GM21529 (cell line): ENCODE results near the gene RCBTB2.
"Not testable (repeated sequence)": the region's sequence is repeated elsewhere in the genome, so short reads cannot be mapped to it uniquely, and the experiment has no call there.

Experiments
- ATAC-seq: cut with Tn5 transposase; IDR thresholded peaks from one replicate; pipeline ENCODE4 v1.9.1; 2021; ENCODE audit not compliant: unreplicated experiment

RCBTB2 gene

DNA sequence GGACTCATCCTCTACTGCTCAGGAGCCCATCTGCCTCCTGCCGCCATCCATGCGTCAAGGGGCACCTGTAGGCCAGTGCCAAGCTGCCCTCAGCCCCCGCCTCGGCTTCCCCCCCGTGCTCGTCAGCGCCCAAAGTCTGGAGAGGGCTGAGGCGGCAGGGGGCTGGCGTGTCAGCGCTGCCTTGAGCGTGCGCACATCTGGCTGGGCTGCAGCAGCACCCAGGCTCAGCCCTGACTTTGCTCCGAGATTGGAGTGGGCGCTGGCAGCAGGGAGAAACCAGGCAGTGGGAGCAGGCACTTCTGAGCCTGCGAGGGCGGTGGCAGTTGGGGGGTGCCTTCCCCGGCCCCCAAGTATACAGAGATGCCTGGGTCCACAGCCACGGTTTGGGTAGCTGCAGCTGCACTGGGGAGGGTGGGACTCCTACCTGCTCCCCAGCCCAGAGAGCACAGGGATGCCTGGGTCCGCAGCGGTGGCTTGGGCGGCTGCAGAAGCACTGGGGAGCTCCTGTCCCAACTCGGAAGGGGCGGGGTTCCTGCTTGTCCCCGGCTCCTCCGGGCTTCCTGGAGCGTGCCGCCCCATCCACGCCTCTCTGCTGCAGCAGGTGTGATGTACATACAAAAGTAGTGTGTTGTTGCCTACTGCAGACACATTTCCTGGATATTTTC lies 75.2 kb downstream of the RCBTB2 start:
- no peak for ATAC-seq

GRCh38 chr13:48456546-48456945 lies 76.3 kb downstream of the RCBTB2 start:
- no peak for ATAC-seq

DNA sequence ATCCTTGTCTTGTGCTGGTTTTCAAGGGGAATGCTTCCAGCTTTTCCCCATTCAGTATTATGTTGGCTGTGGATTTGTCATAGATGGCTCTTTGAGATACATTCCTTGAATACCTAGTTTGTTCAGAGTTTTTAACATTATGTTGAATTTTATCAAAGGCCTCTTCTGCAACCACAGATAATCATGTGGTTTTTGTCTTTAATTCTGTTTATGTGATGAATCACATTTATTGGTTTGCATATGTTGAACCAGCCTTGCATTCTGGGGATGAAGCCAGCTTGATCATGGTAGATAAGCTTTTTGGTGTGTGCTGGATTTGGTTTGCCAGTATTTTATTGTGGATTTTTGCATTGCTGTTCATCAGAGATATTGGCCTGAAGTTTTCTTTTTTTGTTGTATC lies 81.7 kb downstream of the RCBTB2 start:
- ATAC-seq: not testable (repeated sequence)

DNA sequence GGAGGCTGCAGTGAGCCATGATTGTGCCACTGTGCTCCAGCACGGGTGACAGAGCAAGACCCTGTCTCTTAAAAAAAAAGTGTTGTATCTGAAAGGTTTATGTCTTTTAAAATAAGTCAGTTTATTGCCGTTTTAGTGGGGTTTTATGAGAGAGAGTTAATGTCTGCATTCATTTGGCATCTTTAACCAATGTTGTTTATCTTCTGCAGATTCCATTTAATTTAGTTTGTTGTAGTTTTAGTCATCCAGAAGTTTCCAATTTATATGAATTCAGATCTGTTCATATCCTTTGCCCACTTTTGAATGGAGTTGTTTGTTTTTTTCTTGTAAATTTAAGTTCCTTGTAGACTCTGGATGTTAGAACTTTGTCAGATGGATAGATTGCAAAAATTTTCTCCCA lies 83.2 kb downstream of the RCBTB2 start:
- no peak for ATAC-seq

DNA sequence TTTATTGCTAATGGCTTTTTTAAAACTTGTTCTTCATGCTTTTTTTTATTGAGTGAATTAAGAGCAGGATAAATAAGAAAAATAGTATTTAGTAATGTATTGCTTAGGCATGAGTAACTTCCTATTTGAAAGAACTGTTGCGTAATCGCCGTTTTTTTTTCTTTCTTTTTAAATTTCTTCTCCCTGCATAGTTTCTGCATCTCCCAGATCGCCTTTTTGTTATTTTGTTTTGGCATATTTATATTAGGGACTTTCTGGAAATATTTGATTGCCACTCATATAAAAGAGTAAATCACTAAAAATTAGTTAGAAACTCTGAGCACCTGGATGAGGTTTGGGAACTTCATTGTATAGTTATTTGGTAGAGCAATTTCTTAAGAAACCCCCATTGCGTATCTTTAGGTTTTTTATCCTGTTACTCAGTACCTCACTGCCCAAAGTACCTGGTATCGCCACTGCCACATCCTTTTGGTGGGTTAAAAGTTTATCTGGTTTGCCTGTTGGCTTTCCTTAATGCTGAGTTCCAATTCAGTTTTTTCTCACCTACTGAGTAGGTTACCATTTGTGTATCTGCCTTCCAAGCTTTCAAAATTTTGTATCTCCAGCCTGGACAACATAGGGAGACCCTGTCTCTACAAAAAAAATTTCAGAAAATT lies 83.8 kb downstream of the RCBTB2 start:
- no peak for ATAC-seq

GRCh38 chr13:48448285-48448958 lies 84.5 kb downstream of the RCBTB2 start:
- no peak for ATAC-seq

GRCh38 chr13:48446464-48446863 lies 86.4 kb downstream of the RCBTB2 start:
- ATAC-seq: no peak

DNA sequence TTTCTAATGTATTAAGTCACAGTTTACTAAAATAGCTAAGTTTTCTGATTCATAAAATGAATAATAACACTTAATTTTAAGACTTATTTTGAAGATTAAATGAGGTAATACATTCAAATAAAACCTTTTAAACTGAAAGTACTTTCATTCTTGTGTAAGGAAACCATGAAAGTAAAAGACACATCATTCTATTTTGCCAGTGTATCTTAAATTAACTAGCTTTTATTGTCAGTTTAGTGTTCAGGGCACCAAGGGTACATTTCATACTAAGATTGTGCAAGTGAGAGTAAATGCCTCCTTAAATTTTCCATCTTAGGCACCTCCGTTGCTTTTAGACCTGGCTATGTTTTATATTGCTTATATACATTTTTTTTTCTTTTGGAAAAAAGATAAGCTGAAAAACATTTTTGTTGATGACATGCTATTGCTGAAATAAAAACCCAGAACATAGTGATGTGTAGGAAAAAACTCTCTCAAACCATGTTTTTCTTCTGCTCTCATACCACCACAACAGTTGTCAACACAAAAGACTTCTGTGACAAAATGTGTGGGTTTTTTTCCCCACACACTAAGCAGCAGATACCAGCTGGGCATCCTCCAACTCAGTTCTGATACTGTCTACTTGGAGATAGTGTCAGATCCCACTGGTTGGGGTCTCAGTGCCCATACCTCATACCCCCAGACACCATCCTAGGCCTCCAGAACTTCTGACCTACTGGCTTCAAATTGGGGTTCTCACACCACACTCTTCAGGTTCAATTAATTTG lies 89.3 kb downstream of the RCBTB2 start:
- no peak for ATAC-seq
